Measurements from ENCODE around the gene SAP25. TPM values are rescaled to one million over a fixed set of nuclear protein-coding genes. Genes with fewer than 3 reads are reported as not detected.

SAP25 gene
- total RNA-seq, 1 experiment from 2014 or later, result 4.4 TPM

- no peak for TF ChIP-seq POLR2AphosphoS5 (IDR thresholded peaks at IDR 0.05; ENCODE audit: low read depth, low read length)
- ChIA-PET CTCF (no interaction called here), POLR2A (interaction anchor here (1.2 kb wide), 1 partner anchor 19 kb away, joined by 6 read pairs; the partner anchor contains the start of genes FBXO24 and LRCH4), RAD21 (ENCODE audit: low non-redundant PET in 1 of 2, low total read pairs in 2 of 2, uncharacterized antibody in 2 of 2, unreplicated experiment in 2 of 2) (no interaction called here)
- H3K4me2 ChIP-seq (ENCODE audit: low read length), result no peak overlapping the region
- H4K20me1 ChIP-seq (ENCODE audit: insufficient read depth), result no peaks in the 10 kb centered on the region
- H3K9ac ChIP-seq (ENCODE audit: low read length), result no peak overlapping the region
- H3K4me1 ChIP-seq (ENCODE audit: control insufficient read depth in 1 of 2, insufficient read depth in 2 of 2, low read length in 2 of 2), result peaks cover 14 to 45% of the 10 kb centered on the region in 2 experiments
- H3K9me2 ChIP-seq (ENCODE audit: insufficient read depth), result no peaks in the 10 kb centered on the region
- intact Hi-C loops (cut with micrococcal nuclease), result no loop called here
- no peaks in the 10 kb centered on the region for H3K27me3 ChIP-seq (ENCODE audit: insufficient read depth, low read length)
- H3K4me3 ChIP-seq (replicated peaks in 1 of 2; ENCODE audit: low read depth in 1 of 2, low read length in 2 of 2), result no peak overlapping the region
- no peak overlapping the region for H2AFZ ChIP-seq (ENCODE audit: low read depth, low read length, poor library complexity, severe bottlenecking)
- DNase-seq (ENCODE audit: low read depth, low spot score) (no peak), ATAC-seq (no peak)
- H3K36me3 ChIP-seq (ENCODE audit: control insufficient read depth in 1 of 2, insufficient read depth in 2 of 2, low read length in 2 of 2), result no peaks in the 10 kb centered on the region
- no peaks in the 10 kb centered on the region for H3K9me3 ChIP-seq (ENCODE audit: control insufficient read depth in 1 of 2, insufficient read depth in 1 of 2, low read depth in 1 of 2, low read length in 2 of 2)
- BruUV-seq (replicated peaks), result no TSS peak
- H3K27ac ChIP-seq (ENCODE audit: low read depth, low read length), result no peak overlapping the region
- no peaks in the 10 kb centered on the region for H3K79me2 ChIP-seq (ENCODE audit: insufficient read depth, low read length)
Measured at GRCh38 chr7:100567031-100567730, 6.5 kb downstream of the SAP25 start.

DNA sequence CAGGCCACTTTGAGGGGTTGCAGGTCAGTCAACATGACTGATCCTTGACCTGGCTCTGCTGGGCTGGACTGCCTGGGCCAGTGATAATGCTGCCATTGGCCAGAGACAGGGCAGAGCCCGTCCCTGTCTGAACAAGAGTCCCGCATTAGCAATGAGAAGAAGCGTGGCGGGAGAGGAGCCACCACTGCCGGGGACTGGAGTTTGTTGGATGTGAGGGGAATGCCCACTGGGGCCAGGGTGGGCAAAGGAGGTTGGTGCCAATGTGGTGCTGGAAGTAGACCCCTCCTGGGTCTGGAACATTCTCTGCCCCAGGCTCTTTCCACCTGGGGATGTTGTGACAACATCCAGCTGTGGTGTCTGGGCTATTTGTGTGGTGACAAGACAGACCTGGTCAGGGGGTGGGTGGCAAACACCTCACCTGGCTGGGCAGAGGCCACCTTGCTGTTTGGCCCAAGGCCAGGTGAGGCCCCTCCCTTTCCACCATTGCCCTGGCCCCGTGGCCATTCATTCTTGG, 7.6 kb downstream of the SAP25 start:
- no peak for DNase-seq (ENCODE audit: low read depth, low spot score)
- no peak overlapping the region for H2AFZ ChIP-seq (ENCODE audit: low read depth, low read length, poor library complexity, severe bottlenecking)
- no peaks in the 10 kb centered on the region for H3K9me2 ChIP-seq (ENCODE audit: insufficient read depth)
- no peak overlapping the region for H3K4me3 ChIP-seq (replicated peaks in 1 of 2; ENCODE audit: low read depth in 1 of 2, low read length in 2 of 2)
- no peaks in the 10 kb centered on the region for H4K20me1 ChIP-seq (ENCODE audit: insufficient read depth)
- no peaks in the 10 kb centered on the region for H3K36me3 ChIP-seq (ENCODE audit: control insufficient read depth in 1 of 2, insufficient read depth in 2 of 2, low read length in 2 of 2)
- no peak for TF ChIP-seq SIN3A (IDR thresholded peaks at IDR 0.05; ENCODE audit: low read depth)
- POLR2A ChIA-PET, result no interaction called here
- intact Hi-C loops (cut with micrococcal nuclease), result no loop called here
- no peak overlapping the region for H3K4me2 ChIP-seq (ENCODE audit: low read length)
- BruUV-seq (replicated peaks), result no TSS peak
- RAD21 ChIA-PET (ENCODE audit: low non-redundant PET in 1 of 2, low total read pairs in 2 of 2, uncharacterized antibody in 2 of 2, unreplicated experiment in 2 of 2), result no interaction called here
- CTCF ChIA-PET, result no interaction called here
- no peak overlapping the region for H3K9ac ChIP-seq (ENCODE audit: low read length)
- H3K27ac ChIP-seq (ENCODE audit: low read depth, low read length), result no peak overlapping the region
- H3K4me1 ChIP-seq (ENCODE audit: control insufficient read depth in 1 of 2, insufficient read depth in 2 of 2, low read length in 2 of 2), result peaks cover 6 to 34% of the 10 kb centered on the region in 2 experiments
- no peaks in the 10 kb centered on the region for H3K79me2 ChIP-seq (ENCODE audit: insufficient read depth, low read length)
- no peak for ATAC-seq
- no peaks in the 10 kb centered on the region for H3K27me3 ChIP-seq (ENCODE audit: insufficient read depth, low read length)
- no peaks in the 10 kb centered on the region for H3K9me3 ChIP-seq (ENCODE audit: control insufficient read depth in 1 of 2, insufficient read depth in 1 of 2, low read depth in 1 of 2, low read length in 2 of 2)

All from HCT116 (cell line).